Spleen (tissue), 11 donors: ENCODE data around the gene TTC24. TPM values are rescaled to one million over a fixed set of nuclear protein-coding genes. Genes with fewer than 3 reads are reported as not detected.
A peak's percentile ranks its signal among the peaks of the same experiment; 100 is the strongest.

Experiments used
- DNase-seq: peaks from one replicate; pipeline ENCODE4 v3.0.0-alpha.2; 2020
- H3K27ac ChIP-seq, 8 donors: fragments of 200-600 bp; sonication (generic) in 7 of 8; 1 replicate in 4 of 8; 2 replicates in 4 of 8; pipeline versions ENCODE4 v1.5.0 to v1.8.0; 2016 to 2021; ENCODE audit warnings: inconsistent platforms in 4 of 8, mild to moderate bottlenecking in 4 of 8, moderate library complexity in 1 of 8
- H3K27me3 ChIP-seq, 7 donors: fragments of 200-600 bp; sonication (generic) in 6 of 7; replicated peaks in 1 of 7; 1 replicate in 4 of 7; 2 replicates in 3 of 7; pipeline versions ENCODE4 v1.5.0 to v1.8.0; 2016 to 2021; ENCODE audit warnings: inconsistent platforms in 3 of 7, mild to moderate bottlenecking in 1 of 7
- H3K36me3 ChIP-seq, 6 donors: fragments of 200-600 bp; sonication (generic) in 5 of 6; 1 replicate in 4 of 6; 2 replicates in 2 of 6; pipeline versions ENCODE4 v1.5.0 to v1.8.0; 2016 to 2021; ENCODE audit warnings: inconsistent platforms in 2 of 6
- H3K4me1 ChIP-seq, 6 donors: fragments of 200-600 bp; sonication (generic) in 5 of 6; 1 replicate in 3 of 6; 2 replicates in 3 of 6; pipeline versions ENCODE4 v1.5.0 to v1.8.0; 2016 to 2021; ENCODE audit warnings: inconsistent platforms in 3 of 6
- H3K4me3 ChIP-seq, 8 donors: fragments of 200-600 bp; sonication (generic) in 7 of 8; 1 replicate in 4 of 8; 2 replicates in 4 of 8; pipeline versions ENCODE4 v1.5.0 to v1.8.0; 2016 to 2021; ENCODE audit warnings: inconsistent platforms in 4 of 8, mild to moderate bottlenecking in 4 of 8, moderate library complexity in 2 of 8
- H3K9me3 ChIP-seq, 8 donors: fragments of 200-600 bp; sonication (generic) in 7 of 8; 1 replicate in 4 of 8; 2 replicates in 4 of 8; pipeline versions ENCODE4 v1.5.0 to v1.8.0; 2016 to 2021; ENCODE audit warnings: inconsistent platforms in 4 of 8
- CTCF ChIP-seq, 11 experiments: fragments of 200-600 bp in 7 of 11; fragments of 450-650 bp in 4 of 11; sonication (generic) in 4 of 11; IDR thresholded peaks in 8 of 11; conservative IDR thresholded peaks in 3 of 11; 1 replicate in 7 of 11; 2 replicates in 4 of 11; pipeline versions ENCODE4 v1.4.0 to v1.8.0; 2016 to 2021; ENCODE audit warnings: antibody characterized with exemption in 11 of 11, inconsistent platforms in 4 of 11, mild to moderate bottlenecking in 1 of 11
- POLR2A ChIP-seq, 3 donors: fragments of 450-650 bp; IDR thresholded peaks; one replicate each; pipeline ENCODE4 v1.5.1; 2017; ENCODE audit warnings: antibody characterized with exemption in 3 of 3, mild to moderate bottlenecking in 1 of 3
- POLR2AphosphoS5 ChIP-seq, 3 donors: sonication (generic); formaldehyde crosslinking; IDR thresholded peaks; one replicate each; pipeline ENCODE4 v1.5.1; 2017; ENCODE audit warnings: antibody characterized with exemption in 3 of 3
- WGBS, 5 donors: extraction: QIAGEN DNeasy Blood & Tissue Kit in 3 of 5; methylation state at CpG; one replicate each; pipeline versions ENCODE4 v1.1.5 to v1.1.7; 2013 to 2018; 5-methylcytosine and 5-hydroxymethylcytosine counted together
- intact Hi-C: fragments of 100-400 bp; cut with DNase I; formaldehyde crosslinking; loops from one replicate; pipeline ENCODE4 v1.15.0; 2023; ENCODE audit warnings: low total_unique reads
- polyA plus RNA-seq, 3 donors: library from polyadenylated mRNA; stranded (reverse); fragments of 200-250 nt; gene quantifications; one replicate each; pipeline ENCODE4 v1.2.1, GENCODE V29; 2013
- total RNA-seq, 7 donors: library from RNA; depleted of rRNA in 3 of 7; stranded (reverse); fragments of >200 nt in 3 of 7; fragmentation: NEBNext Ultra II Directional in 4 of 7; extraction: Animal tissue kit (Norgen Biotek cat#: 25700) in 4 of 7; gene quantifications; one replicate each; pipeline versions ENCODE4 v1.1.0 to v1.2.1, GENCODE V29; 2016 to 2021
- donor health status: healthy with polysubstance abuse.
- donor health status: DM: no; HTN: no; CAD: no; lungs with moderate emphysema.
- donor health status: DM: no; HTN: no; CAD: no.
- donor health status: Bipolar disorder and iron deficiency.
- donor health status: healthy.
- donor health status: DM: no; HTN: no; CAD: no.
- donor health status: DM: yes; HTN: yes; CAD: no.

The TTC24 gene
- total and polyA plus RNA-seq, 10 donors: 2.3 to 6.4 (median 4.0) TPM

- no peak for DNase-seq
- H3K27ac ChIP-seq: no peak overlapping the region
- no peak for TF ChIP-seq POLR2A (IDR thresholded peaks at IDR 0.05)
- TF ChIP-seq POLR2AphosphoS5 (IDR thresholded peaks at IDR 0.05): no peak
- TF ChIP-seq CTCF (IDR thresholded peaks at IDR 0.05 in 8 of 11, conservative IDR thresholded peaks at IDR 0.05 in 3 of 11): no peak
- intact Hi-C loops: no loop called here
- WGBS, 5 donors: 22 to 30% (median 28%) methylated on average over 6 of the region's 6 CpGs
- no peak overlapping the region for H3K4me3 ChIP-seq
- H3K27me3 ChIP-seq: peaks cover 0 to 83% (median 17%) of the 10 kb centered on the region in 7 donors
- peaks cover 8 to 15% (median 12%) of the 10 kb centered on the region in 6 donors for H3K4me1 ChIP-seq
- no peaks in the 10 kb centered on the region for H3K36me3 ChIP-seq
- no peaks in the 10 kb centered on the region for H3K9me3 ChIP-seq
Observed at GRCh38 chr1:156619582-156619955, 40.0 kb downstream of the TTC24 start.

DNA sequence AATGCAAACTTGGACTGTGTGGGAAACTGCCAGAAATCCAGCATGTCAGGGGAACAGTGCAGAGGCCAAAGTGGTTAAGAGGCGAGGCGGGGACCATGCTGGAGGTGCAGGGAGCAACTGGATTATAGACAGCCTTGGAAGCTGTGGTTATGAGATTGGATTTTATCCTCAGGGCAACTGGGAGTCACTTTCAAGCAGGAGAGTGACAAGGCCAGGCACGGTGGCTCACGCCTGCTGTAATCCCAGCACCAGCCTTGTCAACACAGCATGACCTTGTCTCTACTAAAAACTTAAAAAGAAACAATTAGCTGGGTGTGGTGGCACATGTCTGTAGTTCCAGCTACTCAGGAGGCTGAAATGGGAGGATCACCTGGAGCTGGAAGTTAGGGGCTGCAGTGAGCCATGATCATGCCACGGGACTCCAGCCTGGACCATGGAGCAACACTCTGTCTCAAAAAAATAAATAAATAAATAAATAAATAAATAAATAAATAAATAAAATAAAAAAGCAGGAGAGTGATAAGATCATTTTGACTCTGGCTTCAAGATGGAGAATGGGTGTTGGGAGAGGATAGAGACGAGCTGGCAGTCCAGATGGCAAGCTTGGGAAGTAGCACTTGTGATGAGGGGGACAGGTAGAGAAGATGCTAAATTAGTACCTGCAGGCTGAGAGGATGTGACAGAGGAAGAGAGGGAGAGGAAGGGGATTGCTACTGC, 43.2 kb downstream of the TTC24 start:
- peaks cover 5 to 97% (median 44%) of the 10 kb centered on the region in 7 donors for H3K27me3 ChIP-seq
- H3K4me3 ChIP-seq: no peak overlapping the region
- TF ChIP-seq POLR2A (IDR thresholded peaks at IDR 0.05) (no peak), CTCF (IDR thresholded peaks at IDR 0.05 in 8 of 11, conservative IDR thresholded peaks at IDR 0.05 in 3 of 11) (no peak), POLR2AphosphoS5 (IDR thresholded peaks at IDR 0.05) (no peak)
- 64 to 81% (median 69%) methylated on average over 6 of the region's 6 CpGs for WGBS, 5 donors
- no peak for DNase-seq
- H3K4me1 ChIP-seq: peaks cover 24 to 33% (median 28%) of the 10 kb centered on the region in 6 donors
- H3K36me3 ChIP-seq: no peaks in the 10 kb centered on the region
- H3K27ac ChIP-seq: no peak overlapping the region
- intact Hi-C loops: no loop called here
- no peaks in the 10 kb centered on the region for H3K9me3 ChIP-seq

DNA sequence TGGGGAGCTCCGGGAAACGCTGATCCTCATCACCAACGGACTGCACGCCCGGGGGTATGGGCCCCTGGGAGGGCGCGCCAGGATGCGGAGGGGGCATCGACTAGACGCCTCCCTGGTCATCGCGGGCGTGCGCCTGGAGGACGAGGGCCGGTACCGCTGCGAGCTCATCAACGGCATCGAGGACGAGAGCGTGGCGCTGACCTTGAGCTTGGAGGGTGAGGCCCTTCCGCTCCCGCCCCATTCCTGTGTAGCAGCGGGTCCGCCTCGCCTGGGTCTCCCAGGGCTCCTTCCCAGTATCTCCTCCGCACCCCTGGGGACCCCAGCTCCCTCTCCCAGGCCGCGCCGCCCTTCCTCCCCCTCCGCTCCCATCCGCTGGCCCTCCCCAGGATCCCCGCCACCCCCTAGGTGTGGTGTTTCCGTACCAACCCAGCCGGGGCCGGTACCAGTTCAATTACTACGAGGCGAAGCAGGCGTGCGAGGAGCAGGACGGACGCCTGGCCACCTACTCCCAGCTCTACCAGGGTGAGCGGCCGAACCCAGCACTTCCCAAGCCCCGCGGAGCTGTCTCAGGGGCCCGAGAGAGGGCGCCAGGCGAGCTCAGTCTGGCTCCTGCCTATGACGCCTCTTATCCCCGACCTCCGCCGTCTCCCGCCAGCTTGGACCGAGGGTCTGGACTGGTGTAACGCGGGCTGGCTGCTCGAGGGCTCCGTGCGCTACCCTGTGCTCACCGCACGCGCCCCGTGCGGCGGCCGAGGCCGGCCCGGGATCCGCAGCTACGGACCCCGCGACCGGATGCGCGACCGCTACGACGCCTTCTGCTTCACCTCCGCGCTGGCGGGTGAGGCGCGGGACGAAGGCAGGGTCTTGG, 44.7 kb downstream of the TTC24 start:
- WGBS, 5 donors: 1 to 5% (median 2%) methylated on average over 51 to 87 of the region's 87 CpGs
- peak; percentile 81 for DNase-seq
- Histone ChIP-seq H3K4me1 (peaks cover 24 to 33% (median 28%) of the 10 kb centered on the region in 6 donors), H3K36me3 (no peaks in the 10 kb centered on the region), H3K4me3 (peak overlapping the region; percentile 29 to 71 (median 38)), H3K27me3 (peaks cover 5 to 94% (median 44%) of the 10 kb centered on the region in 7 donors), H3K27ac (peak overlapping the region in 4 of 8 donors; percentile 4 to 46 (median 22)), H3K9me3 (no peaks in the 10 kb centered on the region)
- intact Hi-C loops: no loop called here
- TF ChIP-seq CTCF (IDR thresholded peaks at IDR 0.05 in 8 of 11, conservative IDR thresholded peaks at IDR 0.05 in 3 of 11) (peak in 4 of 11 experiments; percentile 19 to 32 (median 25)), POLR2A (IDR thresholded peaks at IDR 0.05) (no peak), POLR2AphosphoS5 (IDR thresholded peaks at IDR 0.05) (peak in 2 of 3 donors; percentile 35 to 37)
